Frontal cortex (tissue), 4 donors: ENCODE measurements around the gene MOSMO. TPM values are rescaled to one million over a fixed set of nuclear protein-coding genes. Genes with fewer than 3 reads are reported as not detected.
"Not testable (repeated sequence)": the region's sequence is repeated elsewhere in the genome, so short reads cannot be mapped to it uniquely, and the experiment has no call there.

Source experiments
- DNase-seq, 2 donors: peaks; one replicate each; pipeline ENCODE4 v3.0.0; 2012; ENCODE audit warnings: low spot score in 2 of 2
- FAIRE-seq: peaks from 2 replicates; lab custom pipeline; 2012; peaks lifted over from hg19 to GRCh38; lab: Jason Lieb, UNC
- total RNA-seq: library from RNA; depleted of rRNA; stranded (reverse); fragments of >200 nt; gene quantifications from one replicate; pipeline ENCODE4 v1.2.3, GENCODE V29; 2014
- donor health status: control.
- donor health status: control.
- donor health status: control.

MOSMO gene
- total RNA-seq, 1 donor from 2014 or later = 41.2 TPM

DNA sequence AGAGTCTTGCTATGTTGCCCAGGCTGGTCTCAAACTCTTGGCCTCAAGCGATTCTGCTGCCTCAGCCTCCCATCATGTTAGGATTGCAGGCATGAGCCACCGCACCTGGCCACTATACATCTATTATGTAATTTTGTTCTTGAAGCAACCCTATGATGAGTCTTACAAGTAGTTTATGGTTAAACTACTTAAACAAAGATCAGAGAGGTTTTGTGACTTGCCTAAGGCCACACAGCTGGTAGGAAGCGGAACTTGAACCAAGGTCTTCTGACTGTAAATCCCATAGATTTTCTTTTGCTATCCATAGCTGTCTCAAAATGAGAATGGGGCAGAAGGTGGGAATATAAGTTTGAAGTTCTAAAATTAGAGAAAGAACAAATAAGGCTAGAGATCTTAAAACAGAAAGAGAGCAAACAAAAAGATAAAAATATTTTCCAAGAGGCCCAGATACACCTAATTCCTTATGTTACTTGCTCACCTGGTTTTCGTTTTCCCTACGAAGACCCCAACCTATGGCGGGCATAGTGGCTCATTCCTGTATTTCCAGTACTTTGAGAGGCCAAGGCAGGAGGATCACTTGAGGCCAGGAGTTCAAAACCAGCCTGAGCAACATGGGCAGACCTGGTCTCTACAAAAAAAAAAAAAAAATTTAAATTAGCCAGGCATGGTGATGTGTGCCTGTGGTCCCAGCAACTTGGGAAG, 116.8 kb downstream of the MOSMO start:
- FAIRE-seq (no peak), DNase-seq (no peak)

DNA sequence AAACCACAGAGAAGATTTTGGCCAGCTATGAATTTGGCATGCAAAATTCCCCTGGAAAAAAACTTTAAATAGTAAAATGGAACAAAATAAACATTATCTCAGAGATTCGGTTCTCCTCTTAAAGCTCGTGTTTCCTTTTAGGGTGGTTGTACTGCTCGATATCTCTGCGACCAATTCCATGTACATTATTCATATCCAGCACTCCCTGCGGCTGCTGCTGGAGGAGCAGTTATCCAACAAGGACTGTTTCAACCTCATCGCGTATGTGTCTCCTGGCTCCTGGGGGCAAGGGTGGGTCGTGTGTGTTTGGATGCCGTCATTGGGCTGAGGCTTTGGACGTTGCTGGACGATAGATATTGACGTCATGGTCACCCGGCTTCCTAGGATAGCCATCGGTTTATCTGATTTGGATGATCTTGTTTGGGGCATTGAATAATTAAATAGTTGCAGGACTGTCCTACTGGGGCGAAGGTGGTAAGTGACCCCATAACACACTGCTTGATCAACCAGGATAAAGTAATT, 118.2 kb downstream of the MOSMO start:
- no peak for FAIRE-seq
- DNase-seq = no peak

DNA sequence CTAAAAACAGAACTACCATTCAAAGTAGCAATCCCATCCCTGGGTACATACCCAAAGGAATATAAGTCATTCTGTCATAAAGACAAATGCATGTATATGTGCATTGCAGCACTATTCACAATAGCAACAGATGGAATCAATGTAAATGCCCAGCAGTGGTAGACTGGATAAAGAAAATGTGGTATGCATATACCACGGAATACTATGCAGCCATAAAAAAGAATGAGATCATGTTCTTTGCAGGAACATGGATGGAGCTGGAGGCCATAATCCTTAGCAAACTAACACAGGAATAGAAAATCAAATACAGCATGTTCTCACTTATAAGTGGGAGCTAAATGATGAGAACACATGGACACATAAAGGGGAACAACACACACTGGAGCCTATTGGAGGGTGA, 120.6 kb downstream of the MOSMO start:
- FAIRE-seq, DNase-seq: not testable (repeated sequence)

DNA sequence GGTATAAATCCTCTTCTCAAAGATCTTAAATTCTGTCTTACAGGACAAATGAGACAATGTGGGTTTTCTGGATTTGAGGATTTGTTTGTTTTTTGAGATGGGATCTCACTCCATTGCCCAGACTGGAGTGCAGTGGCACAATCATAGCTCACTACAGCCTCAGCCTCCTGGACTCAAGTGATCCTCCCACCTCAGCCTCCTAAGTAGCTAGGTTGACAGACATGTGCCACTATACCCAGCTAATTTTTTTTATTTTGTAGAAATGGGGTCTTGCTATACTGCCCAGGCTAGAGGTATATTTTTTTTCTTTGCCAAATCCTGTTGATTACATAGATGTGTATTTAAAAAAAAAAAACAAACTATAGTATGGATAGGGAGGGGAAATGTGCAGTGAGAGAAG, 122.6 kb downstream of the MOSMO start:
- DNase-seq = no peak
- no peak for FAIRE-seq

DNA sequence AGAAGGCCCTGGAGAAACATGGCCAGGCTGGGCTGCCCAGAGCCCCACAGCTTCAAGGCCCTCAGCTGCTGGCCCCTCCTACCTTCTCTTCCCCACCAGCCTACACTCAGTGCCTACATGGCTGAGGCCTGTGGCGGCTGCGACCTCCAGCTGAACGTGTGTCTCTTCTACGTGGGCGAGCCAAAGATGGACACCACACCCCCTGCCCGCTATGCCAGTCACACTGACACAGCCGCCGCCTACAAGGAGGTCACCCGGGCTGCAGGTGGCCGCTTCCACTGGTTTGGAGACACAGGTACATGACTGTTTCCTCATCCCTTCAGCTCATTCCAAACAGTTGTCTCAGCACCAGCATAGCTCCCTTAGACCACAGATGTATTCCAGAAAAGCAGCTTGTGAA, 124.9 kb downstream of the MOSMO start:
- DNase-seq = no peak
- FAIRE-seq = no peak

Other genes with a start within 250 kb of the MOSMO start
- gene NPIPB4, start 150.4 kb upstream of the MOSMO start, total RNA-seq = 38.3 TPM
- gene UQCRC2, start 54.8 kb upstream of the MOSMO start, total RNA-seq = 287 TPM
- gene PDZD9, start 7.0 kb upstream of the MOSMO start, total RNA-seq = 0.41 TPM
- gene VWA3A, start 84.4 kb downstream of the MOSMO start, total RNA-seq = 2.4 TPM
- not detected for gene SDR42E2, start 154.4 kb downstream of the MOSMO start, total RNA-seq
- gene EEF2K, start 198.2 kb downstream of the MOSMO start, total RNA-seq = 9.8 TPM